NAMALWA (cell line): ENCODE data around the gene HERC2.
A peak's percentile ranks its signal among the peaks of the same experiment; 100 is the strongest.
"Not testable (repeated sequence)": the region's sequence is repeated elsewhere in the genome, so short reads cannot be mapped to it uniquely, and the experiment has no call there.

Source experiments
- DNase-seq: peaks from one replicate; pipeline ENCODE4 v3.0.0-alpha.2; 2015; ENCODE audit warnings: low spot score

Gene HERC2

DNA sequence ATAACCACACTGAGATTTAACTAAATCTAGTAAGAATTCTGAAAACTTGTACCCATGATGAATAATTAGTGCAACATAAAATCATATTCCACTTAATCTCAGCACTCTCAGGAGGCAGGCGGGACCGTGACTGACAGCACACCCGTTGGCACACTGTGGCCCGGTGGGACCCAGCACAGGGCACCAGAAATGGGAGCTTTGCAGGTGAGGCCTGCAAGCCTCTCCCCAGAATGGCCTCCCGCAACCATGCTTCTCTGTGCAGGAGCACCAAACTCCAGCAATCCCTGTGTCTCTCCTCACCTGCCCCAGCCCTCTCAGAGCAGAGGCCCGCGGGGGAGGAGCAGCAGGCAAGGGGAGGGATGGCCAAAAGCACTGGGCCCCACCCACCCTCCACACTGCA, 191.3 kb downstream of the HERC2 start:
- no peak for DNase-seq

GRCh38 chr15:28129231-28129848, 192.6 kb downstream of the HERC2 start:
- no peak for DNase-seq

- DNase-seq: no peak
Observed at GRCh38 chr15:28128031-28128430, 193.9 kb downstream of the HERC2 start.

GRCh38 chr15:28127036-28127435, 194.9 kb downstream of the HERC2 start:
- DNase-seq: no peak

DNA sequence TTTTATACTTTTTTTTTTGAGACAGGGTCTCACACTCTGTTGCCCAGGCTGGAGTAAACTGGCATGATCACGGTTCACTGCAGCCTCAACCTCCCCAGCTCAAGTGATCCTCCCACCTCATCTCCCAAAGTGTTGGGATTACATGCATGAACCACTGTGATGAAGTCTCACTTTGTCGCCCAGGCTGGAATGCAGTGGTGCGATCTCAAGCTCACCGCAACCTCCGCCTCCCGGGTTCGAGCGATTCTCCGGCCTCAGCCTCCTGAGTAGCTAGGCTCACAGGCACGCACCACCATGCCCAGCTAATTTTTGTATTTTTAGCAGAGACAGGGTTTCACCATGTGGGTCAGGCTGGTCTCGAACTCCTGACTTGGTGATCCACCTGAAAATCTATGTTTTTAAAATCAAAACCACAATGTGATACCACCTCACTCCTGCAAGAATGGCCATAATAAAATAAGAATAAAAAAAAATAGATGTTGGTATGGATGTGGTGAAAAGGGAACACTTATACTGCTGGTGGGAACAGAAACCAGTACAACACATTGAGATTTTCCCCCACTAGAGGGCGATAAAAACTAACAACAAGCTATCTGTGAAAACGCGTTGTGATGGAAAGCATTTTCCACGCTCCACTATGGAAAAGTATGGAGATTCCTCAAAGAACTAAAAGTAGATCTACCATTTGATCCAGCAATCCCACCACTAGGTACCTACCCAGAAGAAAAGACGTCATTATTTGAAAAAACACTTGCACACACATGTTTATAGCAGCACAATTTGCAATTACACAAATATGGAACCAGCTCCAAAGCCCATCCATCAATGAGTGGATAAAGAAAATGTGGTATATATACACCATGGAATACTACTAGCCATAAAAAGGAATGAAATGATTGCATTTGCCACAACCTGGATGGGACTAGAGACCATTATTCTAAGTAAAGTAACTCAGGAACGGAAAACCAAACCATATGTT, 196.0 kb downstream of the HERC2 start:
- peak; percentile 64 for DNase-seq

GRCh38 chr15:28124841-28125240, 197.1 kb downstream of the HERC2 start:
- DNase-seq: no peak

- peak; percentile 73 for DNase-seq
Observed at GRCh38 chr15:28123408-28124023, 198.5 kb downstream of the HERC2 start.

- DNase-seq: no peak
Observed at GRCh38 chr15:28122038-28122949, 199.7 kb downstream of the HERC2 start.

- DNase-seq: not testable (repeated sequence)
Observed at GRCh38 chr15:28121577-28121976, 200.4 kb downstream of the HERC2 start.

DNA sequence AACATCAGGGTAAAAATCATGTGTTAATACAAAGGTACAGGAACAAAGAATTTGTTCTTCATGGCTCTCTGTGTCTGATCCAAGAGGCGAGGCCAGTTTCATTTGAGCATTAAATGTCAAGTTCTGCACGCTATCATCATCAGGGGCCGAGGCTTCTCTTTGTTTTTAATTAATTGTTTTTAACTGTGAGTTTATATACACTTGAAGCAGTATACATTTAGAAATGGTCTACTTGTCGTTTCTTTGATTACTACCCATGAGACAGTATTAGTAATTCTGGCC, 201.7 kb downstream of the HERC2 start:
- DNase-seq: no peak

- no peak for DNase-seq
Observed at GRCh38 chr15:28118531-28118930, 203.4 kb downstream of the HERC2 start.

DNA sequence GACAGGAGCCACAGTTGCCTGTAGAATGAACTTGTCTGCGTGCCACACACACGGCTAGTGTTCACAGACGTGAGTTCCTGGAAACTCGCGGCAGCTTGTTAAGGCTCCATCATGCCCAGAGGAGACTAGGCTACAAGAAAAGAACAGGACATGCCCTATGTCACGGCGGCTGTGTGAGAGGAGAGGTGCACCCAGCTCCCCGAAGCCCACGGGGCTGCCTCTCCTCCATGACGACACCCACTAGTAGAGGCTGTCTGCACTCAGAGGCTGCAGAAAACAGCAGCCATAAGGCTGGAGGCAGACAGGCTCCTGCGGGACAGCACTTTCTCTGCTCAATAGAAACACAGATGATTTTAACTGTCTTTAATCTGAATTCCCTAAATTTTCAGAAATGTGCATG, 203.9 kb downstream of the HERC2 start:
- DNase-seq: no peak

DNA sequence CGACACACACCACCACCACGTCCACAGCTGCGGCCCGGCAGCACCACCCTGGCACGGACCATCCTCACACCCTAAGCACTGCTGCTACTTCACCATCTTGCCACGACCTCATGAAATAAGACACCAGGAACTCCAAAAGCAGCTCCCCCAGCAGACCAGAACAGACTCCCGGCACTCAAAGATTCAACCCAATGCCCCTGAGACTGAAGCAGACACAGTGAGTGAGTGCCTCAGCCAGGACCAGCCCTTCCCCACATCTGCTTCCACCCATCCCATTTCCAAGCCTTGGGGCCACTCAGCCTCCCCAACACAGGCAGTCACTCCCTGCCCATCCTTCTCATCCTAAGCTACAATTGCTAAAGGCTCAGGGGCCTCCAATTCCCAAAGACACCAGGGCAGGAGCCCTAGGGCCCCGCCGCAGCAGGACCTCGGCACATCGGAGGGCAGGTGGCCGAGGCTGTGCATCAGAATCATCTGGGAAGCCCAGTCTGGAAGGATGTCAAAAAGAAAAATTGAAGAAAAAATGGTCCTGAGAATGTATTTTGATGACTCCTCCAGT, 204.5 kb downstream of the HERC2 start:
- DNase-seq: no peak

GRCh38 chr15:28116521-28117431, 205.2 kb downstream of the HERC2 start:
- DNase-seq: no peak

- DNase-seq: no peak
Observed at GRCh38 chr15:28115871-28116270, 206.1 kb downstream of the HERC2 start.

DNA sequence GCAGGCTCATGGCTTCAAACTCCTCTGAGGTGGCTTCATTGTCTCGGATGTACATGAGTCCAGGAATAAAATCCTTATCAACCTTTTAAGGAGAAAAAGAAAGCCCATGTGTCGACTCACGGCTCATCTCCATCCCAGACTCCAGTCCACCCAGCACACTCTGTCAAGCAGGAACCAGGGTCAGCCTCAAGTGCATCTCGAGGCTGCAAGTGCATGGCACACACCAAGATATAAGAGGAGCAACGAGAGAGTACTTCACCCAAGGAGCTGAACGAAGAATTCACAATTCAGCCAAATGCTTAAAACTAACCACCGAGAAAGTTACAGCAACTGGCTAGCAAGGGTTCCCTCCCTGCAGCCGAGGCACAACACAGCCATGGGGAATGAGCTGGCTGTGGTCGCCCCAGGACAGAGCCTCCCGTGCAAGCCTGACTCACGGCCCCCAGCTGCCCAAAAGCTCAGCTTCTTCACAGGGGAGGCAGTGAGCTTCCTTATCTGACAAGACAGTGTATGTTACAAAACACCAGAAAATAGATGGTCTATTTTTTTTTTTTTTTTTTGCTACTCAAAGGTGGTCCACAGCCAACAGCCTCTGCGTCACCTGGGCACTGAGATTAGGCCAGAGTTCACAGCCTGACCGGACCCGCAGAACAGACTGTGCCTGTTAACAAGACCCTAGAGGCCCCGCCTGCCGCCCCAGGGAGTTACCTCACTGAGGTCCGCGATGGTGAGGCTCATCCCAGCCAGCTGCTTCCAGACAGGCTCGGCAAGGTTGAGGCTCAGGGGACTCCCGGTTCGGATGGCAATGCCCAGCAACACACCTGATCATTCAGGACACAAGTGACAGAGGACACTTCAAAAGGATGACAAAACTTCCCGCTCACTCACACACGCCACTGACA, 207.0 kb downstream of the HERC2 start:
- DNase-seq: no peak

- DNase-seq: no peak
Observed at GRCh38 chr15:28114114-28114455, 207.9 kb downstream of the HERC2 start.

DNA sequence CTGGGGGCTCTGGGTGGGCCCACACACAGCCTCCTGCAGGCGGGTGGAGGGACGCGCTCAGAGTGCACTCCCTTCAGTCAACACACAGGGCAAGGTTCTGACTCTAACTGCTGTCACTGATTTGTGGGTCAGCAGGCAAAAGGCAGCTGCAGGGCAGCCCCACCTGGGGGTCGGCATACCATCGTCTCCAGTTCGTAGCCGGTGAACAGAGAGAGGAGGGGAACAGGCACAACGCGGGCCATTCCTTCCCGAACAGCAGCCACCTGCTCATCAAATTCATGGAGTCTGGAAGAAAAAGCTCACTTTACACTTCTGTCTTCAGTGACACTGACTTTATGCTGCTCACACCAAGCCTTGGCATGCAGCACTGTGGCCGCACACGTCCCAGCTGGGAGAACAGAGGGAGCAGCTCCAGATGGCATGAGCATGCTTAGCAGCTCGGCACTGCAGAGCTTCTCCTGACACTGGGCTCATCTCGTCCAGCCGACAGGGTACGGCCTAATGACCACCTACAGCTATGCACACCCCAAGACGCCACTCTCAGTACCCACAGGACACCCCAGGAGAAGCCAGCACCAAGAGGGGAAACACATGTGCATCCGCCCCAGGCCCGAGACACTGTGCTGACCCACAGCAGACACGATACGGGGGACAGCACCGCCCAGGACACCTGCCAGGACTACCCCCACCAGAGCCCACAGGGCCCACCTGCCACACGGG, 208.4 kb downstream of the HERC2 start:
- no peak for DNase-seq

GRCh38 chr15:28112962-28113361, 209.0 kb downstream of the HERC2 start:
- no peak for DNase-seq
